Activated T-helper 1 cell treated with anti-CD3 and anti-CD28 coated beads, Interleukin-2, amount 50 U/mL, for 16 hours (primary cell): ENCODE data around the gene NPFFR1.
"Not testable (repeated sequence)": the region's sequence is repeated elsewhere in the genome, so short reads cannot be mapped to it uniquely, and the experiment has no call there.

Source experiments
- DNase-seq, 2 donors: peaks; one replicate each; pipeline ENCODE4 v3.0.0-alpha.2; 2020; ENCODE audit warnings: low read depth in 1 of 2, low spot score in 1 of 2

The NPFFR1 gene

GRCh38 chr10:70223728-70224127, 60.1 kb downstream of the NPFFR1 start:
- no peak for DNase-seq

GRCh38 chr10:70222811-70223447, 60.9 kb downstream of the NPFFR1 start:
- DNase-seq: not testable (repeated sequence)

GRCh38 chr10:70222340-70222794, 61.4 kb downstream of the NPFFR1 start:
- DNase-seq: no peak

- no peak for DNase-seq
These were observed 62.8 kb downstream of the NPFFR1 start for GRCh38 chr10:70221030-70221429.

- DNase-seq: no peak
These were observed 70.9 kb downstream of the NPFFR1 start for GRCh38 chr10:70212879-70213278.

GRCh38 chr10:70212277-70212676, 71.5 kb downstream of the NPFFR1 start:
- DNase-seq: no peak

- no peak for DNase-seq
These were observed 77.0 kb downstream of the NPFFR1 start for GRCh38 chr10:70206762-70207161.

- DNase-seq: no peak
These were observed 82.7 kb downstream of the NPFFR1 start for GRCh38 chr10:70201105-70201504.

- no peak for DNase-seq
These were observed 84.9 kb downstream of the NPFFR1 start for GRCh38 chr10:70198696-70199466.
